ENCODE measurements around the gene AGRN. TPM values are rescaled to one million over a fixed set of nuclear protein-coding genes. Genes with fewer than 3 reads are reported as not detected.
"Not testable (repeated sequence)": the region's sequence is repeated elsewhere in the genome, so short reads cannot be mapped to it uniquely, and the experiment has no call there.

Gene AGRN
- total RNA-seq, 2 experiments from 2014 or later: 22.7 to 24.4 TPM

DNA sequence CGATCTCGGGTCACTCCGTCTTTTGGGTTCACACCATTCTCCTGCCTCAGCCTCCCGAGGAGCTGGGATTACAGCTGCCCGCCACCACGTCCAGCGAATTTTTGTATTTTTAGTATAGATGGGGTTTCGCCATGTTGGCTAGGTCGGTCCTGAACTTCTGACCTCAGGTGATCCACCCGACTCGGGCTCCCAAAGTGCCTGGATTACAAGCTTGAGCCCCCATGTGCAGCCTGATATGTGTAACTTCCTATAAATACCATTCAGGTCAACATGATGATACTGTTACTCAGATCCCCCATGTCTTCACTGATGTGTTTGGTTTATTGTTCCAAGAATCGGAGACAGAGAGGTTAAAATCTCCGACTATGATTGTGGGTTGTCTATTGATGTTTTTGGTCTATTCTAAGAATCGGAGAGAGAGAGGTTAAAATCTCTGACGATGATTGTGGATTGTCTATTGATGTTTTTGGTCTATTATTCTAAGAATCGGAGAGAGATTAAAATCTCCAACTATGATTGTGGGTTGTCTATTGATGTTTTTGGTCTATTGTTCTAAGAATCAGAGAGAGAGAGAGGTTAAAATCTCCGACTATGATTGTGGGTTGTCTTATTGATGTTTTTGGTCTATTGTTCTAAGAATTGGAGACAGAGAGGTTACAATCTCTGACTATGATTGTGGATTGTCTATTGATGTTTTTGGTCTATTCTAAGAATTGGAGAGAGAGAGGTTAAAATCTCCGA, 78.9 kb downstream of the AGRN start:
- H3K9me3 Mint-ChIP-seq (ENCODE audit: low read depth): peaks cover 12% of the 10 kb centered on the region
- H3K36me3 Mint-ChIP-seq (ENCODE audit: low read depth): peaks cover 17% of the 10 kb centered on the region
- ChIA-PET POLR2A (no interaction called here), CTCF (no interaction called here)
- H3K27ac Mint-ChIP-seq: peak overlapping the region; percentile 64
- peaks cover 9% of the 10 kb centered on the region for H3K27me3 Mint-ChIP-seq
- peaks cover 23% of the 10 kb centered on the region for H3K4me1 Mint-ChIP-seq
- ATAC-seq (peak; percentile 74), DNase-seq (no peak)
- no peak overlapping the region for H3K4me3 Mint-ChIP-seq
- intact Hi-C loops (cut with DNase I, micrococcal nuclease): no loop called here

DNA sequence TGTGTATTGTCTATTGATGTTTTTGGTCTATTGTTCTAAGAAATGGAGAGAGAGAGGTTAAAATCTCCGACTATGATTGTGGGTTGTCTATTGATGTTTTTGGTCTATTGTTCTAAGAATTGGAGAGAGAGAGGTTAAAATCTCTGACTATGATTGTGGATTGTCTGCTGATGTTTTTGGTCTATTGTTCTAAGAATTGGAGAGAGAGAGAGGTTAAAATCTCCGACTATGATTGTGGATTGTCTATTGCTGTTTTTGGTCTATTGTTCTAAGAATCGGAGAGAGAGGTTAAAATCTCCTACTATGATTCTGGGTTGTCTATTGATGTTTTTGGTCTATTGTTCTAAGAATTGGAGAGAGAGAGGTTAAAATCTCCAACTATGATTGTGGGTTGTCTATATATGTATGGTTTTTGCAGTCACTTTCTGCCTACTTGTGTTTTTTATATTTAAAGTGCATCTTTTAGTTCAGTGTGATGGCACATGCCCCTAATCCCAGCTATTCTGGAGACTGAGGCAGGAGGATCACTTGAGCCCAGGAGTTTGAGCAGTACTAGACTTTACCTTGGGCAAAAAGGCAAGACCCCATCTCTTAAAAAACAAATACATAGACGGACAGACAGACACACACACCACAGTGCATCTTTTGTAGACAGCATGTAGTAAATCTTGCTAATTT, 79.7 kb downstream of the AGRN start:
- DNase-seq (no peak), ATAC-seq (no peak)
- Mint-ChIP-seq H3K9me3 (ENCODE audit: low read depth) (peaks cover 12% of the 10 kb centered on the region), H3K27ac (peak overlapping the region; percentile 40), H3K36me3 (ENCODE audit: low read depth) (peaks cover 17% of the 10 kb centered on the region), H3K4me3 (no peak overlapping the region), H3K27me3 (peaks cover 9% of the 10 kb centered on the region), H3K4me1 (peaks cover 30% of the 10 kb centered on the region)
- ChIA-PET CTCF (no interaction called here), POLR2A (no interaction called here)
- intact Hi-C loops (cut with DNase I, micrococcal nuclease): no loop called here

DNA sequence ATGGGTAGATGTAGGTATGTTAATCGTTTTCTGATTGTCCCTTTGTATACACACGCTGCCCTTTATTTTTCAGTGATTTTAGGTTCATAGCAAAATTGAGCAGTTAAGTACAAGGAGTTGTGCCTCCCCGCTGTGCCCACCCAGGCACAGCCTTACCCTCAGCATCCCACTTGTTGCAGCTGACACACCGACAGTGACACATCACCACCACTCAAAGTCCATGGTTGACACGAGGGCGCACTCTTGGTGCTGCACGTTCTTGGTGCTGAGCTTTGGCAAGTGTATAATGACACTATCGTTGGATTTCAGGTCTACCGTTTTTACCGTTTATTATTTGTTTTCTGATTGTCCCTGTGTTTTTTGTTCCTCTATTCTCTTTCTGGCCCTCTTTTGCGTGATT, 80.4 kb downstream of the AGRN start:
- Mint-ChIP-seq H3K4me1 (peaks cover 33% of the 10 kb centered on the region), H3K36me3 (ENCODE audit: low read depth) (peaks cover 17% of the 10 kb centered on the region), H3K9me3 (ENCODE audit: low read depth) (peaks cover 12% of the 10 kb centered on the region), H3K27ac (peak overlapping the region; percentile 23), H3K4me3 (no peak overlapping the region), H3K27me3 (peaks cover 9% of the 10 kb centered on the region)
- no peak for DNase-seq
- intact Hi-C loops (cut with DNase I, micrococcal nuclease): no loop called here
- no peak for ATAC-seq
- POLR2A ChIA-PET: no interaction called here
- CTCF ChIA-PET: interaction anchor here (1.0 kb wide), 1 partner anchor 22 kb away, joined by 3 read pairs; no protein-coding TSS in a partner anchor

DNA sequence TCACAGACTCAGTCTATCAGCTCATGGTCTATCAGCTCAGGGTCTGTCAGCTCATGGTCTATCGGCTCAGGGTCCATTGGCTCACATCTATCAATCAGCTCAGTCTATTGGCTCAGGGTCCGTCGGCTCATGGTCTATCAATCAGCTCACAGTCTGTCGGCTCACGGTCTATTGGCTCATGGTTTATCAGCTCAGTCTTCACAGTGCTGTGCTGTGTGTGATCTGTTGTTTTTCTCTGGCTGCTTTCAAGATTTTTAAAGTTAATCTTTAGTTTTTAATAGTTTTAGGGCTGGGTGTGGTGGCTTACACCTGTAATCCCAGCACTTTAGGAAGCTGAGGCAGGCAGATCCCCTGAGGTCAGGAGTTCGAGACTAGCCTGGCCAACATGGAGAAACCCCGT, 81.6 kb downstream of the AGRN start:
- Mint-ChIP-seq H3K27me3 (peaks cover 9% of the 10 kb centered on the region), H3K4me3 (no peak overlapping the region), H3K9me3 (ENCODE audit: low read depth) (peaks cover 12% of the 10 kb centered on the region), H3K4me1 (peaks cover 33% of the 10 kb centered on the region), H3K27ac (no peak overlapping the region), H3K36me3 (ENCODE audit: low read depth) (peaks cover 17% of the 10 kb centered on the region)
- POLR2A ChIA-PET: no interaction called here
- DNase-seq (no peak), ATAC-seq (no peak)
- intact Hi-C loops (cut with DNase I, micrococcal nuclease): no loop called here
- CTCF ChIA-PET: no interaction called here

DNA sequence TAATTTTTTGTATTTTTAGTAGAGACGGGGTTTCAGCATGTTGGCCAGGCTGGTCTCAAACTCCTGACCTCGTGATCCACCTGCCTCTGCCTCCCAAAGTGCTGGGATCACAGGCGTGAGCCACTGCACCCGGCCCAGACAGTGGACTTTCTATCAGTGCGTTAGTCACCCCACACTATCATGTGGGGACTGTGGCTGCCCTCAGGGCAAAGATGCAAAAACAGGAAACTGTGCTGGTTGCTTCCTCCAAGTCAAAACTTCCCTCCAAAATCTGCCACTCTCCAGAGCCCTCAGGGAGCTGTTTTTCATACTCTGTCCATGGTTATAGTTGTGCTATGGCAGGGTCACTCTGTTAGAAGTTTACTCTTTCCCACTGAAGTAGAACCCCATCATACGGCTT, 84.2 kb downstream of the AGRN start:
- H3K4me3 Mint-ChIP-seq; intact Hi-C loops (cut with DNase I, micrococcal nuclease); POLR2A ChIA-PET; H3K27ac Mint-ChIP-seq; H3K27me3 Mint-ChIP-seq: not testable (repeated sequence)
- Mint-ChIP-seq H3K9me3 (ENCODE audit: low read depth) (peaks cover 11% of the 10 kb centered on the region), H3K4me1 (peaks cover 25% of the 10 kb centered on the region), H3K36me3 (ENCODE audit: low read depth) (peaks cover 13% of the 10 kb centered on the region)
- CTCF ChIA-PET: interaction anchor here (0.6 kb wide), 1 partner anchor 18 kb away, joined by 3 read pairs; no protein-coding TSS in a partner anchor
- ATAC-seq (peak; percentile 84), DNase-seq (peak; percentile 48)

Other genes with a start within 250 kb of the AGRN start
- gene SAMD11, start 96.2 kb upstream of the AGRN start, total RNA-seq: not detected
- 100 to 1,000 TPM; 112 to 134 TPM for gene NOC2L, start 60.9 kb upstream of the AGRN start, total RNA-seq
- gene KLHL17, start 59.5 kb upstream of the AGRN start, total RNA-seq: 10 to 100 TPM; 16.8 to 21.7 TPM
- 1 to 10 TPM; 1.1 to 1.4 TPM for gene PLEKHN1, start 53.6 kb upstream of the AGRN start, total RNA-seq
- gene PERM1, start 38.0 kb upstream of the AGRN start, total RNA-seq: not detected
- 1 to 10 TPM; 3.5 to 4.2 TPM for gene HES4, start 20.0 kb upstream of the AGRN start, total RNA-seq
- 10 to 100 TPM; 30.5 to 51.7 TPM for gene ISG15, start 6.6 kb upstream of the AGRN start, total RNA-seq
- gene RNF223, start 54.2 kb downstream of the AGRN start, total RNA-seq: not detected
- 10 to 100 TPM; 11.3 to 13.5 TPM for gene C1orf159, start 96.0 kb downstream of the AGRN start, total RNA-seq
- gene TTLL10, start 153.8 kb downstream of the AGRN start, total RNA-seq: not detected
- gene TNFRSF18, start 186.5 kb downstream of the AGRN start, total RNA-seq: 100 to 1,000 TPM in 1 of 2 experiments, 10 to 100 TPM in 1; 95.0 to 164 TPM
- gene TNFRSF4, start 194.0 kb downstream of the AGRN start, total RNA-seq: 100 to 1,000 TPM; 340 to 418 TPM
- gene SDF4, start 211.9 kb downstream of the AGRN start, total RNA-seq: 100 to 1,000 TPM; 108 to 128 TPM
- 10 to 100 TPM in 1 of 2 experiments, 1 to 10 TPM in 1; 9.4 to 12.2 TPM for gene B3GALT6, start 212.1 kb downstream of the AGRN start, total RNA-seq
- 1 to 10 TPM; 1.1 to 1.6 TPM for gene C1QTNF12, start 226.6 kb downstream of the AGRN start, total RNA-seq